PFSK-1 (cell line): ENCODE data around the gene GNL1.

Experiments used
- POLR2AphosphoS5 ChIP-seq: IDR thresholded peaks from 2 replicates; pipeline ENCODE4 v1.6.1; 2012; ENCODE audit warnings: low read depth, mild to moderate bottlenecking, control low read depth, low read length, moderate library complexity
- REST ChIP-seq, 2 experiments: IDR thresholded peaks; 2 replicates each; pipeline versions ENCODE4 v1.6.1 to v1.8.0; 2011 to 2012; ENCODE audit warnings: low read depth in 2 of 2, low read length in 2 of 2, control low read depth in 1 of 2, inconsistent platforms in 1 of 2, mild to moderate bottlenecking in 1 of 2, moderate library complexity in 1 of 2; ENCODE audit not compliant: insufficient read depth in 1 of 2
- SIN3A ChIP-seq: IDR thresholded peaks from 2 replicates; pipeline ENCODE4 v1.6.1; 2012; ENCODE audit warnings: mild to moderate bottlenecking, low read length, moderate library complexity, borderline replicate concordance; ENCODE audit not compliant: insufficient read depth
- TAF1 ChIP-seq: IDR thresholded peaks from 2 replicates; pipeline ENCODE4 v1.6.1; 2012; ENCODE audit warnings: low read length, control low read depth, borderline replicate concordance; ENCODE audit not compliant: insufficient read depth

GRCh38 chr6:30560930-30561329 is 4.6 kb upstream of the GNL1 start:
- TF ChIP-seq REST (IDR thresholded peaks at IDR 0.05; ENCODE audit: insufficient read depth in 1 of 2, low read depth in 2 of 2, low read length in 2 of 2) (no peak), TAF1 (no peak), POLR2AphosphoS5 (no peak), SIN3A (no peak)
